K562 (cell line): ENCODE results near the gene GIGYF1. TPM values are rescaled to one million over a fixed set of nuclear protein-coding genes. Genes with fewer than 3 reads are reported as not detected.
A peak's percentile ranks its signal among the peaks of the same experiment; 100 is the strongest.

Experiments
- BRD4 ChIP-seq: fragments of 200-600 bp; sonication (generic); IDR thresholded peaks from 2 replicates; pipeline ENCODE4 v1.6.1; 2017; ENCODE audit warnings: inconsistent platforms
- CCAR2 ChIP-seq: fragments of 200-400 bp; formaldehyde crosslinking; IDR thresholded peaks from 2 replicates; pipeline ENCODE4 v1.6.1; 2017; ENCODE audit warnings: mild to moderate bottlenecking, low read depth, low read length
- LCOR ChIP-seq: sonication (generic); formaldehyde crosslinking; IDR thresholded peaks from 2 replicates; pipeline ENCODE4 v1.8.0; 2022; ENCODE audit warnings: mild to moderate bottlenecking, missing genetic modification reagents
- MED1 ChIP-seq: sonication (generic); formaldehyde crosslinking; IDR thresholded peaks from 2 replicates; pipeline ENCODE4 v1.8.1; 2023; ENCODE audit warnings: missing genetic modification reagents, borderline replicate concordance
- MYC ChIP-seq, 2 experiments: fragments of 250-450 bp in 1 of 2; sonication (Bioruptor Pico) in 1 of 2; IDR thresholded peaks; 2 replicates each; pipeline versions ENCODE4 v1.5.1 to v1.6.1; 2012 to 2021; ENCODE audit warnings: low read depth in 2 of 2, borderline replicate concordance in 1 of 2, improper control_type of control experiment in 1 of 2, low read length in 1 of 2, mild to moderate bottlenecking in 1 of 2, moderate library complexity in 1 of 2
- POU5F1 ChIP-seq: fragments of 150-350 bp; IDR thresholded peaks from 2 replicates; pipeline ENCODE4 v1.6.1; 2014; ENCODE audit warnings: borderline replicate concordance, low read length, low read depth, mild to moderate bottlenecking; ENCODE audit not compliant: partially characterized antibody
- SLC30A9 ChIP-seq: fragments of 250-450 bp; sonication (Bioruptor Pico); IDR thresholded peaks from 2 replicates; pipeline ENCODE4 v1.8.0; 2022; ENCODE audit warnings: mild to moderate bottlenecking, moderate library complexity
- SNIP1 ChIP-seq: fragments of 450-650 bp; IDR thresholded peaks from 2 replicates; pipeline ENCODE4 v1.7.1; 2017; ENCODE audit warnings: low read depth, mild to moderate bottlenecking
- ZBTB17 ChIP-seq: fragments of 450-650 bp; formaldehyde crosslinking; IDR thresholded peaks from 2 replicates; pipeline ENCODE4 v1.4.0; 2020; ENCODE audit warnings: mild to moderate bottlenecking
- ZBTB34 ChIP-seq: fragments of 250-450 bp; sonication (Bioruptor Pico); IDR thresholded peaks from 2 replicates; pipeline ENCODE4 v1.8.0; 2021; ENCODE audit warnings: mild to moderate bottlenecking, moderate library complexity
- ZBTB7A ChIP-seq: IDR thresholded peaks from 2 replicates; pipeline ENCODE4 v1.6.1; 2011; ENCODE audit warnings: low read depth, mild to moderate bottlenecking, low read length, moderate library complexity, borderline replicate concordance; ENCODE audit not compliant: control insufficient read depth
- ZNF707 ChIP-seq: fragments of 250-450 bp; sonication (Bioruptor Pico); conservative IDR thresholded peaks from 2 replicates; pipeline ENCODE4 v1.8.0; 2022; ENCODE audit warnings: inconsistent platforms, mild to moderate bottlenecking, moderate library complexity
- polyA plus RNA-seq, 8 experiments: library from polyadenylated mRNA; depleted of rRNA in 4 of 8; stranded (reverse) in 5 of 8; unstranded in 3 of 8; fragments of >200 nt; fragmentation: Nextera tagmentation in 2 of 8; fragmentation: Illumina TruSeq in 1 of 8; extraction: Ambion mirVana in 2 of 8; extraction: Trizol in 1 of 8; gene quantifications; 2 replicates each; pipeline versions ENCODE4 v1.2.1 to v1.2.3, GENCODE V29; 2011 to 2014; ENCODE audit warnings: inconsistent platforms in 1 of 8, missing spikeins in 1 of 8
- total RNA-seq, 7 experiments: library from RNA; depleted of rRNA in 6 of 7; stranded (reverse); fragments of >200 nt in 6 of 7; fragmentation: Illumina TruSeq in 2 of 7; extraction: Trizol in 2 of 7; gene quantifications; 2 replicates each; pipeline versions ENCODE4 v1.2.1 to v1.2.3, GENCODE V29; 2011 to 2021; ENCODE audit warnings: low replicate concordance in 1 of 7
- TF ChIP-seq, protein P1 (sequence below): fragments of 450-650 bp; conservative IDR thresholded peaks from 2 replicates; pipeline ENCODE4 v1.6.1; 2016; ENCODE audit warnings: missing genetic modification characterization, low read depth, mild to moderate bottlenecking, control low read depth, missing compliant biosample characterization
- TF ChIP-seq, protein P2 (sequence below): fragments of 250-450 bp; sonication (Bioruptor Pico); IDR thresholded peaks from 2 replicates; pipeline ENCODE4 v1.4.0; 2020
- TF ChIP-seq, protein P3 (sequence below): fragments of 250-450 bp; sonication (Bioruptor Pico); IDR thresholded peaks from 2 replicates; pipeline ENCODE4 v1.5.0; 2020; ENCODE audit warnings: mild to moderate bottlenecking, borderline replicate concordance

Gene GIGYF1
- total and polyA plus RNA-seq, 9 of the 15 experiments (the other 6 are each of a cell fraction or from before 2014, with no cell fraction given): 0.56 to 76.2 (median 16.8) TPM

GRCh38 chr7:100705320-100705752 lies 11.3 kb upstream of the GIGYF1 start (continued):
- TF ChIP-seq LCOR (CRISPR knock-in tag) (no peak; the same call in 1 of the 2 replicates), CCAR2 (no peak), POU5F1 (no peak), BRD4 (no peak; the same call in 1 of the 2 replicates), SLC30A9 (no peak), ZBTB17 (CRISPR knock-in tag) (peak; percentile 88), ZBTB7A (peak; percentile 100), ZBTB34 (CRISPR knock-in tag) (no peak), MED1 (CRISPR knock-in tag) (no peak), SNIP1 (no peak), MYC (IDR thresholded peaks at IDR 0.05; ENCODE audit: low read depth, low read length) (no peak), MYC (CRISPR knock-in tag; IDR thresholded peaks at IDR 0.05; ENCODE audit: borderline replicate concordance, low read depth) (peak; percentile 81; the same call in 1 of the 2 replicates), ZNF707 (CRISPR knock-in tag) (no peak)
- TF ChIP-seq, protein P1, sequence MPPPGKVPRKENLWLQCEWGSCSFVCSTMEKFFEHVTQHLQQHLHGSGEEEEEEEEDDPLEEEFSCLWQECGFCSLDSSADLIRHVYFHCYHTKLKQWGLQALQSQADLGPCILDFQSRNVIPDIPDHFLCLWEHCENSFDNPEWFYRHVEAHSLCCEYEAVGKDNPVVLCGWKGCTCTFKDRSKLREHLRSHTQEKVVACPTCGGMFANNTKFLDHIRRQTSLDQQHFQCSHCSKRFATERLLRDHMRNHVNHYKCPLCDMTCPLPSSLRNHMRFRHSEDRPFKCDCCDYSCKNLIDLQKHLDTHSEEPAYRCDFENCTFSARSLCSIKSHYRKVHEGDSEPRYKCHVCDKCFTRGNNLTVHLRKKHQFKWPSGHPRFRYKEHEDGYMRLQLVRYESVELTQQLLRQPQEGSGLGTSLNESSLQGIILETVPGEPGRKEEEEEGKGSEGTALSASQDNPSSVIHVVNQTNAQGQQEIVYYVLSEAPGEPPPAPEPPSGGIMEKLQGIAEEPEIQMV (tag): 0 out of 2 replicates have a peak, but pooled peaks have one; percentile 41
- TF ChIP-seq, protein P2, sequence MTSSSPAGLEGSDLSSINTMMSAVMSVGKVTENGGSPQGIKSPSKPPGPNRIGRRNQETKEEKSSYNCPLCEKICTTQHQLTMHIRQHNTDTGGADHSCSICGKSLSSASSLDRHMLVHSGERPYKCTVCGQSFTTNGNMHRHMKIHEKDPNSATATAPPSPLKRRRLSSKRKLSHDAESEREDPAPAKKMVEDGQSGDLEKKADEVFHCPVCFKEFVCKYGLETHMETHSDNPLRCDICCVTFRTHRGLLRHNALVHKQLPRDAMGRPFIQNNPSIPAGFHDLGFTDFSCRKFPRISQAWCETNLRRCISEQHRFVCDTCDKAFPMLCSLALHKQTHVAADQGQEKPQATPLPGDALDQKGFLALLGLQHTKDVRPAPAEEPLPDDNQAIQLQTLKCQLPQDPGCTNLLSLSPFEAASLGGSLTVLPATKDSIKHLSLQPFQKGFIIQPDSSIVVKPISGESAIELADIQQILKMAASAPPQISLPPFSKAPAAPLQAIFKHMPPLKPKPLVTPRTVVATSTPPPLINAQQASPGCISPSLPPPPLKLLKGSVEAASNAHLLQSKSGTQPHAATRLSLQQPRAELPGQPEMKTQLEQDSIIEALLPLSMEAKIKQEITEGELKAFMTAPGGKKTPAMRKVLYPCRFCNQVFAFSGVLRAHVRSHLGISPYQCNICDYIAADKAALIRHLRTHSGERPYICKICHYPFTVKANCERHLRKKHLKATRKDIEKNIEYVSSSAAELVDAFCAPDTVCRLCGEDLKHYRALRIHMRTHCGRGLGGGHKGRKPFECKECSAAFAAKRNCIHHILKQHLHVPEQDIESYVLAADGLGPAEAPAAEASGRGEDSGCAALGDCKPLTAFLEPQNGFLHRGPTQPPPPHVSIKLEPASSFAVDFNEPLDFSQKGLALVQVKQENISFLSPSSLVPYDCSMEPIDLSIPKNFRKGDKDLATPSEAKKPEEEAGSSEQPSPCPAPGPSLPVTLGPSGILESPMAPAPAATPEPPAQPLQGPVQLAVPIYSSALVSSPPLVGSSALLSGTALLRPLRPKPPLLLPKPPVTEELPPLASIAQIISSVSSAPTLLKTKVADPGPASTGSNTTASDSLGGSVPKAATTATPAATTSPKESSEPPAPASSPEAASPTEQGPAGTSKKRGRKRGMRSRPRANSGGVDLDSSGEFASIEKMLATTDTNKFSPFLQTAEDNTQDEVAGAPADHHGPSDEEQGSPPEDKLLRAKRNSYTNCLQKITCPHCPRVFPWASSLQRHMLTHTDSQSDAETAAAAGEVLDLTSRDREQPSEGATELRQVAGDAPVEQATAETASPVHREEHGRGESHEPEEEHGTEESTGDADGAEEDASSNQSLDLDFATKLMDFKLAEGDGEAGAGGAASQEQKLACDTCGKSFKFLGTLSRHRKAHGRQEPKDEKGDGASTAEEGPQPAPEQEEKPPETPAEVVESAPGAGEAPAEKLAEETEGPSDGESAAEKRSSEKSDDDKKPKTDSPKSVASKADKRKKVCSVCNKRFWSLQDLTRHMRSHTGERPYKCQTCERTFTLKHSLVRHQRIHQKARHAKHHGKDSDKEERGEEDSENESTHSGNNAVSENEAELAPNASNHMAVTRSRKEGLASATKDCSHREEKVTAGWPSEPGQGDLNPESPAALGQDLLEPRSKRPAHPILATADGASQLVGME (CRISPR knock-in tag): 0 out of 2 replicates have a peak, but pooled peaks have one; percentile 21
- TF ChIP-seq, protein P3, sequence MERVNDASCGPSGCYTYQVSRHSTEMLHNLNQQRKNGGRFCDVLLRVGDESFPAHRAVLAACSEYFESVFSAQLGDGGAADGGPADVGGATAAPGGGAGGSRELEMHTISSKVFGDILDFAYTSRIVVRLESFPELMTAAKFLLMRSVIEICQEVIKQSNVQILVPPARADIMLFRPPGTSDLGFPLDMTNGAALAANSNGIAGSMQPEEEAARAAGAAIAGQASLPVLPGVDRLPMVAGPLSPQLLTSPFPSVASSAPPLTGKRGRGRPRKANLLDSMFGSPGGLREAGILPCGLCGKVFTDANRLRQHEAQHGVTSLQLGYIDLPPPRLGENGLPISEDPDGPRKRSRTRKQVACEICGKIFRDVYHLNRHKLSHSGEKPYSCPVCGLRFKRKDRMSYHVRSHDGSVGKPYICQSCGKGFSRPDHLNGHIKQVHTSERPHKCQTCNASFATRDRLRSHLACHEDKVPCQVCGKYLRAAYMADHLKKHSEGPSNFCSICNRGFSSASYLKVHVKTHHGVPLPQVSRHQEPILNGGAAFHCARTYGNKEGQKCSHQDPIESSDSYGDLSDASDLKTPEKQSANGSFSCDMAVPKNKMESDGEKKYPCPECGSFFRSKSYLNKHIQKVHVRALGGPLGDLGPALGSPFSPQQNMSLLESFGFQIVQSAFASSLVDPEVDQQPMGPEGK (CRISPR knock-in tag): peak; percentile 57; the same call in 1 of the 2 replicates
